ENCODE measurements around the gene PKIG. TPM values are rescaled to one million over a fixed set of nuclear protein-coding genes. Genes with fewer than 3 reads are reported as not detected.

The PKIG gene
- total RNA-seq, 1 experiment from 2014 or later, result 20.1 TPM

DNA sequence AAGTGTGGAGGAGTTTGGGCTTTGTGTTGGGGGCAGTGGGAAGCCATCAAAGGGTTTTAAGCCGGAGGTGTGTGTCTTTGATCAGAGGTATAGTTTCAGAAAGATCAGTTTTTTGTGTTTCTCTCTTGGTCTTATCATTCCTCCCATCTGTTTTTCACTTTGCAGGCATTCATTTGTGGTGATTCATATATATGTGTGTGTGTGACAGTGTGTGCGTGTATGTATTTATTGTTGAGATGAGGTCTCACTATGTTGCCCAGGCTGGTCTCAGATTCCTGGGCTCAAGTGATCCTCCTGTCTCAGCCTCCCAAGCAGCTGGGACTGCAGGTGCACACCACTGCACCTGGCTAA is 49.4 kb upstream of the PKIG start:
- no peaks in the 10 kb centered on the region for H3K36me3 ChIP-seq (ENCODE audit: control insufficient read depth in 1 of 2, insufficient read depth in 2 of 2, low read length in 2 of 2)
- H3K4me1 ChIP-seq (ENCODE audit: control insufficient read depth in 1 of 2, insufficient read depth in 2 of 2, low read length in 2 of 2), result peaks cover 11 to 20% of the 10 kb centered on the region in 2 experiments
- no peaks in the 10 kb centered on the region; the same call in 1 of the 2 replicates for H3K79me2 ChIP-seq (ENCODE audit: insufficient read depth, low read length)
- H3K27me3 ChIP-seq (ENCODE audit: insufficient read depth, low read length), result no peaks in the 10 kb centered on the region
- DNase-seq (ENCODE audit: low read depth, low spot score) (no peak), ATAC-seq (no peak)
- H3K9ac ChIP-seq (ENCODE audit: low read length), result peak overlapping the region; percentile 67; the same call in 1 of the 2 replicates
- intact Hi-C loops (cut with micrococcal nuclease), result no loop called here
- H3K4me3 ChIP-seq (replicated peaks in 1 of 2; ENCODE audit: low read depth in 1 of 2, low read length in 2 of 2), result peak overlapping the region; percentile 65 to 75; a peak in 3 of 4 replicates
- no TSS peak for BruUV-seq (replicated peaks)
- H3K9me2 ChIP-seq (ENCODE audit: insufficient read depth), result no peaks in the 10 kb centered on the region
- no peak overlapping the region for H3K27ac ChIP-seq (ENCODE audit: low read depth, low read length)
- H2AFZ ChIP-seq (ENCODE audit: low read depth, low read length, poor library complexity, severe bottlenecking), result no peak overlapping the region
- TF ChIP-seq, protein P1, sequence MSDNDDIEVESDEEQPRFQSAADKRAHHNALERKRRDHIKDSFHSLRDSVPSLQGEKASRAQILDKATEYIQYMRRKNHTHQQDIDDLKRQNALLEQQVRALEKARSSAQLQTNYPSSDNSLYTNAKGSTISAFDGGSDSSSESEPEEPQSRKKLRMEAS (IDR thresholded peaks at IDR 0.05), result no peak
- TF ChIP-seq, protein P2, sequence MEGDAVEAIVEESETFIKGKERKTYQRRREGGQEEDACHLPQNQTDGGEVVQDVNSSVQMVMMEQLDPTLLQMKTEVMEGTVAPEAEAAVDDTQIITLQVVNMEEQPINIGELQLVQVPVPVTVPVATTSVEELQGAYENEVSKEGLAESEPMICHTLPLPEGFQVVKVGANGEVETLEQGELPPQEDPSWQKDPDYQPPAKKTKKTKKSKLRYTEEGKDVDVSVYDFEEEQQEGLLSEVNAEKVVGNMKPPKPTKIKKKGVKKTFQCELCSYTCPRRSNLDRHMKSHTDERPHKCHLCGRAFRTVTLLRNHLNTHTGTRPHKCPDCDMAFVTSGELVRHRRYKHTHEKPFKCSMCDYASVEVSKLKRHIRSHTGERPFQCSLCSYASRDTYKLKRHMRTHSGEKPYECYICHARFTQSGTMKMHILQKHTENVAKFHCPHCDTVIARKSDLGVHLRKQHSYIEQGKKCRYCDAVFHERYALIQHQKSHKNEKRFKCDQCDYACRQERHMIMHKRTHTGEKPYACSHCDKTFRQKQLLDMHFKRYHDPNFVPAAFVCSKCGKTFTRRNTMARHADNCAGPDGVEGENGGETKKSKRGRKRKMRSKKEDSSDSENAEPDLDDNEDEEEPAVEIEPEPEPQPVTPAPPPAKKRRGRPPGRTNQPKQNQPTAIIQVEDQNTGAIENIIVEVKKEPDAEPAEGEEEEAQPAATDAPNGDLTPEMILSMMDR (IDR thresholded peaks at IDR 0.05 in 2 of 3, conservative IDR thresholded peaks at IDR 0.05 in 1 of 3; ENCODE audit: borderline replicate concordance in 1 of 3, insufficient read depth in 1 of 3, low read depth in 2 of 3, low read length in 2 of 3), result no peak
- no peak for TF ChIP-seq CBX3 (IDR thresholded peaks at IDR 0.05; ENCODE audit: low read depth)
- no peak for TF ChIP-seq SP1 (IDR thresholded peaks at IDR 0.05; ENCODE audit: low read depth)
- TF ChIP-seq ELF1 (IDR thresholded peaks at IDR 0.05; ENCODE audit: borderline replicate concordance, low read depth), result no peak
- no peak for TF ChIP-seq ZNF274 (IDR thresholded peaks at IDR 0.05; ENCODE audit: low read depth, low read length)
- TF ChIP-seq TCF7L2 (IDR thresholded peaks at IDR 0.05; ENCODE audit: borderline replicate concordance, extremely low read depth, insufficient read depth, insufficient read length), result no peak
- no peak for TF ChIP-seq RAD21 (IDR thresholded peaks at IDR 0.05; ENCODE audit: low read depth)
- no peak for TF ChIP-seq POLR2AphosphoS5 (IDR thresholded peaks at IDR 0.05; ENCODE audit: low read depth, low read length)
- TF ChIP-seq, protein P3, sequence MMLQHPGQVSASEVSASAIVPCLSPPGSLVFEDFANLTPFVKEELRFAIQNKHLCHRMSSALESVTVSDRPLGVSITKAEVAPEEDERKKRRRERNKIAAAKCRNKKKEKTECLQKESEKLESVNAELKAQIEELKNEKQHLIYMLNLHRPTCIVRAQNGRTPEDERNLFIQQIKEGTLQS (IDR thresholded peaks at IDR 0.05), result no peak
- TF ChIP-seq CEBPB (IDR thresholded peaks at IDR 0.05; ENCODE audit: low read depth), result no peak
- TF ChIP-seq JUND (IDR thresholded peaks at IDR 0.05), result no peak
- no peak for TF ChIP-seq POLR2A (IDR thresholded peaks at IDR 0.05; ENCODE audit: borderline replicate concordance, extremely low read depth, insufficient read depth, insufficient read length)
- no peak for TF ChIP-seq FOSL1 (IDR thresholded peaks at IDR 0.05; ENCODE audit: low read depth)
- TF ChIP-seq, protein P4, sequence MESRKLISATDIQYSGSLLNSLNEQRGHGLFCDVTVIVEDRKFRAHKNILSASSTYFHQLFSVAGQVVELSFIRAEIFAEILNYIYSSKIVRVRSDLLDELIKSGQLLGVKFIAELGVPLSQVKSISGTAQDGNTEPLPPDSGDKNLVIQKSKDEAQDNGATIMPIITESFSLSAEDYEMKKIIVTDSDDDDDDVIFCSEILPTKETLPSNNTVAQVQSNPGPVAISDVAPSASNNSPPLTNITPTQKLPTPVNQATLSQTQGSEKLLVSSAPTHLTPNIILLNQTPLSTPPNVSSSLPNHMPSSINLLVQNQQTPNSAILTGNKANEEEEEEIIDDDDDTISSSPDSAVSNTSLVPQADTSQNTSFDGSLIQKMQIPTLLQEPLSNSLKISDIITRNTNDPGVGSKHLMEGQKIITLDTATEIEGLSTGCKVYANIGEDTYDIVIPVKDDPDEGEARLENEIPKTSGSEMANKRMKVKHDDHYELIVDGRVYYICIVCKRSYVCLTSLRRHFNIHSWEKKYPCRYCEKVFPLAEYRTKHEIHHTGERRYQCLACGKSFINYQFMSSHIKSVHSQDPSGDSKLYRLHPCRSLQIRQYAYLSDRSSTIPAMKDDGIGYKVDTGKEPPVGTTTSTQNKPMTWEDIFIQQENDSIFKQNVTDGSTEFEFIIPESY (IDR thresholded peaks at IDR 0.05; ENCODE audit: extremely low read depth, insufficient replicate concordance, low read length), result no peak
- TF ChIP-seq EGR1 (IDR thresholded peaks at IDR 0.05; ENCODE audit: low read depth), result no peak
- no peak for TF ChIP-seq ZFX (IDR thresholded peaks at IDR 0.05)
- TF ChIP-seq YY1 (IDR thresholded peaks at IDR 0.05; ENCODE audit: extremely low read depth, insufficient replicate concordance, low read depth, low read length), result no peak
- no peak for TF ChIP-seq EZH2phosphoT487 (IDR thresholded peaks at IDR 0.05; ENCODE audit: borderline replicate concordance)
- H3K4me2 ChIP-seq (ENCODE audit: low read length), result peak overlapping the region; percentile 87
- ChIA-PET CTCF (no interaction called here), RAD21 (ENCODE audit: low non-redundant PET in 1 of 2, low total read pairs in 2 of 2, uncharacterized antibody in 2 of 2, unreplicated experiment in 2 of 2) (no interaction called here), POLR2A (no interaction called here)
- H3K9me3 ChIP-seq (ENCODE audit: control insufficient read depth in 1 of 2, insufficient read depth in 1 of 2, low read depth in 1 of 2, low read length in 2 of 2), result no peaks in the 10 kb centered on the region
- no peaks in the 10 kb centered on the region for H4K20me1 ChIP-seq (ENCODE audit: insufficient read depth)
